Measurements from ENCODE around the gene TXNDC2. TPM values are rescaled to one million over a fixed set of nuclear protein-coding genes. Genes with fewer than 3 reads are reported as not detected.

The TXNDC2 gene
- total and polyA plus RNA-seq, 9 of the 15 experiments (the other 6 are each of a cell fraction or from before 2014, with no cell fraction given): 1.2 to 4.9 (median 2.3) TPM

DNA sequence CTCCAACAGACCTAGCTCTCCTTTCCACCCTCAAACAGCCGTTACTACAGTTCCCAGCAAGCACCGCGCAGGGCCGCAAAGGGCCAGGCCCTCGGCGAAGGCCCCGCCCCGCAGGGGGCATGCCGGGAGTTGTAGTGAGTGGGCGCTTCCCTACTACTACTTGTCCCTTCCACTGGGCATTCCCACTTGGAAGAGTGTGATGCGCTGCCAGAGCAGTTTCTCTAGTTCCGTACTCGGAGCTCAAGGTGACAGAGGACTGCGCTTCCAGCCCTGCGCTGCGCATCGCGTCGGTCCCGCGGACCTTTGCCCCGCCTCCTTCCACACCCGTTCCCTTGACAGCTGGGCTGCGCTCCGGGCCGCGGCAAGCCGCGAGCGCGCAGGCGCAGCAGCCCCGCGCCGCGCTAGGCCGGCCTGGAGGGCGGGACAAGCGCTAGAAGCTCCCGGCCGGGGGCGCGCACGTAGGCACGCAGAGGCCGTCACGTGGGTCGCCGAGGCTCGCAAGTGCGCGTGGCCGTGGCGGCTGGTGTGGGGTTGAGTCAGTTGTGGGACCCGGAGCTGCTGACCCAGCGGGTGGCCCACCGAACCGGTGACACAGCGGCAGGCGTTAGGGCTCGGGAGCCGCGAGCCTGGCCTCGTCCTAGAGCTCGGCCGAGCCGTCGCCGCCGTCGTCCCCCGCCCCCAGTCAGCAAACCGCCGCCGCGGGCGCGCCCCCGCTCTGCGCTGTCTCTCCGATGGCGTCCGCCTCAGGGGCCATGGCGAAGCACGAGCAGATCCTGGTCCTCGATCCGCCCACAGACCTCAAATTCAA lies 28.0 kb downstream of the TXNDC2 start, which contains the start of gene VAPA (continued):
- TF ChIP-seq, protein P1, sequence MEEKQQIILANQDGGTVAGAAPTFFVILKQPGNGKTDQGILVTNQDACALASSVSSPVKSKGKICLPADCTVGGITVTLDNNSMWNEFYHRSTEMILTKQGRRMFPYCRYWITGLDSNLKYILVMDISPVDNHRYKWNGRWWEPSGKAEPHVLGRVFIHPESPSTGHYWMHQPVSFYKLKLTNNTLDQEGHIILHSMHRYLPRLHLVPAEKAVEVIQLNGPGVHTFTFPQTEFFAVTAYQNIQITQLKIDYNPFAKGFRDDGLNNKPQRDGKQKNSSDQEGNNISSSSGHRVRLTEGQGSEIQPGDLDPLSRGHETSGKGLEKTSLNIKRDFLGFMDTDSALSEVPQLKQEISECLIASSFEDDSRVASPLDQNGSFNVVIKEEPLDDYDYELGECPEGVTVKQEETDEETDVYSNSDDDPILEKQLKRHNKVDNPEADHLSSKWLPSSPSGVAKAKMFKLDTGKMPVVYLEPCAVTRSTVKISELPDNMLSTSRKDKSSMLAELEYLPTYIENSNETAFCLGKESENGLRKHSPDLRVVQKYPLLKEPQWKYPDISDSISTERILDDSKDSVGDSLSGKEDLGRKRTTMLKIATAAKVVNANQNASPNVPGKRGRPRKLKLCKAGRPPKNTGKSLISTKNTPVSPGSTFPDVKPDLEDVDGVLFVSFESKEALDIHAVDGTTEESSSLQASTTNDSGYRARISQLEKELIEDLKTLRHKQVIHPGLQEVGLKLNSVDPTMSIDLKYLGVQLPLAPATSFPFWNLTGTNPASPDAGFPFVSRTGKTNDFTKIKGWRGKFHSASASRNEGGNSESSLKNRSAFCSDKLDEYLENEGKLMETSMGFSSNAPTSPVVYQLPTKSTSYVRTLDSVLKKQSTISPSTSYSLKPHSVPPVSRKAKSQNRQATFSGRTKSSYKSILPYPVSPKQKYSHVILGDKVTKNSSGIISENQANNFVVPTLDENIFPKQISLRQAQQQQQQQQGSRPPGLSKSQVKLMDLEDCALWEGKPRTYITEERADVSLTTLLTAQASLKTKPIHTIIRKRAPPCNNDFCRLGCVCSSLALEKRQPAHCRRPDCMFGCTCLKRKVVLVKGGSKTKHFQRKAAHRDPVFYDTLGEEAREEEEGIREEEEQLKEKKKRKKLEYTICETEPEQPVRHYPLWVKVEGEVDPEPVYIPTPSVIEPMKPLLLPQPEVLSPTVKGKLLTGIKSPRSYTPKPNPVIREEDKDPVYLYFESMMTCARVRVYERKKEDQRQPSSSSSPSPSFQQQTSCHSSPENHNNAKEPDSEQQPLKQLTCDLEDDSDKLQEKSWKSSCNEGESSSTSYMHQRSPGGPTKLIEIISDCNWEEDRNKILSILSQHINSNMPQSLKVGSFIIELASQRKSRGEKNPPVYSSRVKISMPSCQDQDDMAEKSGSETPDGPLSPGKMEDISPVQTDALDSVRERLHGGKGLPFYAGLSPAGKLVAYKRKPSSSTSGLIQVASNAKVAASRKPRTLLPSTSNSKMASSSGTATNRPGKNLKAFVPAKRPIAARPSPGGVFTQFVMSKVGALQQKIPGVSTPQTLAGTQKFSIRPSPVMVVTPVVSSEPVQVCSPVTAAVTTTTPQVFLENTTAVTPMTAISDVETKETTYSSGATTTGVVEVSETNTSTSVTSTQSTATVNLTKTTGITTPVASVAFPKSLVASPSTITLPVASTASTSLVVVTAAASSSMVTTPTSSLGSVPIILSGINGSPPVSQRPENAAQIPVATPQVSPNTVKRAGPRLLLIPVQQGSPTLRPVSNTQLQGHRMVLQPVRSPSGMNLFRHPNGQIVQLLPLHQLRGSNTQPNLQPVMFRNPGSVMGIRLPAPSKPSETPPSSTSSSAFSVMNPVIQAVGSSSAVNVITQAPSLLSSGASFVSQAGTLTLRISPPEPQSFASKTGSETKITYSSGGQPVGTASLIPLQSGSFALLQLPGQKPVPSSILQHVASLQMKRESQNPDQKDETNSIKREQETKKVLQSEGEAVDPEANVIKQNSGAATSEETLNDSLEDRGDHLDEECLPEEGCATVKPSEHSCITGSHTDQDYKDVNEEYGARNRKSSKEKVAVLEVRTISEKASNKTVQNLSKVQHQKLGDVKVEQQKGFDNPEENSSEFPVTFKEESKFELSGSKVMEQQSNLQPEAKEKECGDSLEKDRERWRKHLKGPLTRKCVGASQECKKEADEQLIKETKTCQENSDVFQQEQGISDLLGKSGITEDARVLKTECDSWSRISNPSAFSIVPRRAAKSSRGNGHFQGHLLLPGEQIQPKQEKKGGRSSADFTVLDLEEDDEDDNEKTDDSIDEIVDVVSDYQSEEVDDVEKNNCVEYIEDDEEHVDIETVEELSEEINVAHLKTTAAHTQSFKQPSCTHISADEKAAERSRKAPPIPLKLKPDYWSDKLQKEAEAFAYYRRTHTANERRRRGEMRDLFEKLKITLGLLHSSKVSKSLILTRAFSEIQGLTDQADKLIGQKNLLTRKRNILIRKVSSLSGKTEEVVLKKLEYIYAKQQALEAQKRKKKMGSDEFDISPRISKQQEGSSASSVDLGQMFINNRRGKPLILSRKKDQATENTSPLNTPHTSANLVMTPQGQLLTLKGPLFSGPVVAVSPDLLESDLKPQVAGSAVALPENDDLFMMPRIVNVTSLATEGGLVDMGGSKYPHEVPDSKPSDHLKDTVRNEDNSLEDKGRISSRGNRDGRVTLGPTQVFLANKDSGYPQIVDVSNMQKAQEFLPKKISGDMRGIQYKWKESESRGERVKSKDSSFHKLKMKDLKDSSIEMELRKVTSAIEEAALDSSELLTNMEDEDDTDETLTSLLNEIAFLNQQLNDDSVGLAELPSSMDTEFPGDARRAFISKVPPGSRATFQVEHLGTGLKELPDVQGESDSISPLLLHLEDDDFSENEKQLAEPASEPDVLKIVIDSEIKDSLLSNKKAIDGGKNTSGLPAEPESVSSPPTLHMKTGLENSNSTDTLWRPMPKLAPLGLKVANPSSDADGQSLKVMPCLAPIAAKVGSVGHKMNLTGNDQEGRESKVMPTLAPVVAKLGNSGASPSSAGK (IDR thresholded peaks at IDR 0.05): no peak
- TF ChIP-seq ZNF165 (CRISPR knock-in tag; IDR thresholded peaks at IDR 0.05; ENCODE audit: borderline replicate concordance): 0 out of 2 replicates have a peak, but pooled peaks have one; percentile 13
- peak; percentile 56 for TF ChIP-seq RBM25 (IDR thresholded peaks at IDR 0.05; ENCODE audit: low read depth, low read length, severe bottlenecking)
- no peak for TF ChIP-seq RFX7 (CRISPR knock-in tag; IDR thresholded peaks at IDR 0.05)
- TF ChIP-seq CBX5 (IDR thresholded peaks at IDR 0.05; ENCODE audit: borderline replicate concordance, low read depth): no peak
- TF ChIP-seq CSDE1 (IDR thresholded peaks at IDR 0.05): no peak
- TF ChIP-seq, protein P2, sequence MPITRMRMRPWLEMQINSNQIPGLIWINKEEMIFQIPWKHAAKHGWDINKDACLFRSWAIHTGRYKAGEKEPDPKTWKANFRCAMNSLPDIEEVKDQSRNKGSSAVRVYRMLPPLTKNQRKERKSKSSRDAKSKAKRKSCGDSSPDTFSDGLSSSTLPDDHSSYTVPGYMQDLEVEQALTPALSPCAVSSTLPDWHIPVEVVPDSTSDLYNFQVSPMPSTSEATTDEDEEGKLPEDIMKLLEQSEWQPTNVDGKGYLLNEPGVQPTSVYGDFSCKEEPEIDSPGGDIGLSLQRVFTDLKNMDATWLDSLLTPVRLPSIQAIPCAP (CRISPR knock-in tag; IDR thresholded peaks at IDR 0.05; ENCODE audit: borderline replicate concordance): no peak
- TF ChIP-seq, protein P3, sequence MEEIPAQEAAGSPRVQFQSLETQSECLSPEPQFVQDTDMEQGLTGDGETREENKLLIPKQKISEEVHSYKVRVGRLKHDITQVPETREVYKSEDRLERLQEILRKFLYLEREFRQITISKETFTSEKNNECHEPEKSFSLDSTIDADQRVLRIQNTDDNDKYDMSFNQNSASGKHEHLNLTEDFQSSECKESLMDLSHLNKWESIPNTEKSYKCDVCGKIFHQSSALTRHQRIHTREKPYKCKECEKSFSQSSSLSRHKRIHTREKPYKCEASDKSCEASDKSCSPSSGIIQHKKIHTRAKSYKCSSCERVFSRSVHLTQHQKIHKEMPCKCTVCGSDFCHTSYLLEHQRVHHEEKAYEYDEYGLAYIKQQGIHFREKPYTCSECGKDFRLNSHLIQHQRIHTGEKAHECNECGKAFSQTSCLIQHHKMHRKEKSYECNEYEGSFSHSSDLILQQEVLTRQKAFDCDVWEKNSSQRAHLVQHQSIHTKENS (CRISPR knock-in tag; IDR thresholded peaks at IDR 0.05): no peak
- TF ChIP-seq, protein P4, sequence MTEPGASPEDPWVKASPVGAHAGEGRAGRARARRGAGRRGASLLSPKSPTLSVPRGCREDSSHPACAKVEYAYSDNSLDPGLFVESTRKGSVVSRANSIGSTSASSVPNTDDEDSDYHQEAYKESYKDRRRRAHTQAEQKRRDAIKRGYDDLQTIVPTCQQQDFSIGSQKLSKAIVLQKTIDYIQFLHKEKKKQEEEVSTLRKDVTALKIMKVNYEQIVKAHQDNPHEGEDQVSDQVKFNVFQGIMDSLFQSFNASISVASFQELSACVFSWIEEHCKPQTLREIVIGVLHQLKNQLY (CRISPR knock-in tag; conservative IDR thresholded peaks at IDR 0.05): 0 out of 4 replicates have a peak, but pooled peaks of 1 of the 2 experiments have one; percentile 73
- no peak for TF ChIP-seq SMARCE1 (IDR thresholded peaks at IDR 0.05)
- TF ChIP-seq KAT7 (CRISPR knock-in tag; IDR thresholded peaks at IDR 0.05; ENCODE audit: borderline replicate concordance): no peak
- peak; percentile 57 for TF ChIP-seq ZNF431 (CRISPR knock-in tag; IDR thresholded peaks at IDR 0.05)
- no peak for TF ChIP-seq PRMT5 (CRISPR knock-in tag; IDR thresholded peaks at IDR 0.05)

Data from K562 (cell line).